Activated CD4-positive, CD25-positive, alpha-beta regulatory T cell treated with anti-CD3 and anti-CD28 coated beads, Interleukin-2, amount 50 U/mL, for 72 hours (primary cell): ENCODE results near the gene CLEC2A.
"Not testable (repeated sequence)": the region's sequence is repeated elsewhere in the genome, so short reads cannot be mapped to it uniquely, and the experiment has no call there.

ENCODE experiments used
- DNase-seq: peaks from one replicate; pipeline ENCODE4 v3.0.0; 2021

CLEC2A gene

GRCh38 chr12:9880532-9881078 is 51.6 kb downstream of the CLEC2A start:
- no peak for DNase-seq

- DNase-seq = not testable (repeated sequence)
Observed at GRCh38 chr12:9876120-9876519, 56.0 kb downstream of the CLEC2A start.

- no peak for DNase-seq
Observed at GRCh38 chr12:9872742-9873141, 59.4 kb downstream of the CLEC2A start.

- DNase-seq = no peak
Observed at GRCh38 chr12:9872162-9872561, 60.0 kb downstream of the CLEC2A start.

GRCh38 chr12:9870286-9870866 is 61.8 kb downstream of the CLEC2A start:
- DNase-seq = no peak

GRCh38 chr12:9869307-9870161 is 62.6 kb downstream of the CLEC2A start, which contains the start of gene CLEC2B:
CLEC2B (minus strand) TSS chr12:9869354.
- no peak for DNase-seq

- no peak for DNase-seq
Observed at GRCh38 chr12:9868951-9869306, 63.2 kb downstream of the CLEC2A start.

- no peak for DNase-seq
Observed at GRCh38 chr12:9868311-9868801, 63.8 kb downstream of the CLEC2A start.

- DNase-seq = no peak
Observed at GRCh38 chr12:9867531-9867930, 64.6 kb downstream of the CLEC2A start.

GRCh38 chr12:9866860-9867269 is 65.3 kb downstream of the CLEC2A start:
- DNase-seq = no peak

GRCh38 chr12:9864913-9865675 is 67.1 kb downstream of the CLEC2A start:
- DNase-seq = no peak
